WTC11 (cell line): Measurements from ENCODE around the gene RPTOR. TPM values are rescaled to one million over a fixed set of nuclear protein-coding genes. Genes with fewer than 3 reads are reported as not detected.

Experiments
- ATAC-seq: fragments of 200-7000 bp; cut with Tn5 transposase; 2 replicates; pipeline ENCODE4 v1.10.0; 2021; ENCODE audit warnings: mild to moderate bottlenecking, moderate library complexity
- CTCF ChIA-PET: fragments of 300-600 bp; sonication (Branson Sonifier 250); formaldehyde crosslinking; loops from one replicate; lab custom pipeline; 2021; ENCODE audit warnings: antibody characterized with exemption; lab: Charles Lee
- POLR2A ChIA-PET: fragments of 350-600 bp; sonication (Branson Sonifier 250); formaldehyde crosslinking; loops from one replicate; lab custom pipeline; 2021; ENCODE audit warnings: antibody characterized with exemption; lab: Charles Lee
- DNase-seq: peaks from one replicate; pipeline ENCODE4 v3.0.0; 2021; ENCODE audit warnings: low spot score
- H3K27ac Mint-ChIP-seq: 2 replicates; pipeline ENCODE4 v1.8.0; 2021; ENCODE audit warnings: mixed read lengths
- H3K27me3 Mint-ChIP-seq: 2 replicates; pipeline ENCODE4 v1.8.0; 2021; ENCODE audit warnings: low read depth, mild to moderate bottlenecking, moderate library complexity, mixed read lengths
- H3K36me3 Mint-ChIP-seq: 2 replicates; pipeline ENCODE4 v1.8.0; 2021; ENCODE audit warnings: mixed read lengths
- H3K4me1 Mint-ChIP-seq: 2 replicates; pipeline ENCODE4 v1.8.0; 2022; ENCODE audit warnings: mixed read lengths
- H3K4me3 Mint-ChIP-seq: 2 replicates; pipeline ENCODE4 v1.8.0; 2021; ENCODE audit warnings: mild to moderate bottlenecking, moderate library complexity, mixed read lengths
- H3K9me3 Mint-ChIP-seq: 2 replicates; pipeline ENCODE4 v1.8.0; 2021; ENCODE audit warnings: mixed read lengths
- CREM ChIP-seq: sonication (generic); formaldehyde crosslinking; IDR thresholded peaks from 2 replicates; pipeline ENCODE4 v1.8.1; 2022; ENCODE audit warnings: mild to moderate bottlenecking, missing genetic modification reagents, moderate library complexity
- E2F1 ChIP-seq: sonication (generic); formaldehyde crosslinking; IDR thresholded peaks from 2 replicates; pipeline ENCODE4 v1.8.0; 2022; ENCODE audit warnings: mild to moderate bottlenecking, missing genetic modification reagents
- E2F5 ChIP-seq: sonication (generic); formaldehyde crosslinking; IDR thresholded peaks from 2 replicates; pipeline ENCODE4 v1.8.1; 2022; ENCODE audit warnings: mild to moderate bottlenecking, moderate library complexity, missing genetic modification reagents
- ELF4 ChIP-seq: sonication (generic); formaldehyde crosslinking; IDR thresholded peaks from 2 replicates; pipeline ENCODE4 v1.8.1; 2022; ENCODE audit warnings: low read depth, mild to moderate bottlenecking, moderate library complexity, missing genetic modification reagents
- ETV6 ChIP-seq: sonication (generic); formaldehyde crosslinking; IDR thresholded peaks from 2 replicates; pipeline ENCODE4 v1.8.1; 2022; ENCODE audit warnings: mild to moderate bottlenecking, missing genetic modification reagents
- GABPB1 ChIP-seq: sonication (generic); formaldehyde crosslinking; IDR thresholded peaks from 2 replicates; pipeline ENCODE4 v1.8.1; 2023; ENCODE audit warnings: mild to moderate bottlenecking, missing genetic modification reagents
- GTF2I ChIP-seq: fragments of 250-450 bp; sonication (Bioruptor Pico); conservative IDR thresholded peaks from 2 replicates; pipeline ENCODE4 v1.4.0; 2021; ENCODE audit warnings: mild to moderate bottlenecking
- HMGXB4 ChIP-seq: sonication (generic); formaldehyde crosslinking; IDR thresholded peaks from 2 replicates; pipeline ENCODE4 v1.8.1; 2023; ENCODE audit warnings: mild to moderate bottlenecking, moderate library complexity, missing genetic modification reagents
- MYBL2 ChIP-seq: sonication (generic); formaldehyde crosslinking; IDR thresholded peaks from 2 replicates; pipeline ENCODE4 v1.8.1; 2023; ENCODE audit warnings: mild to moderate bottlenecking, moderate library complexity, missing genetic modification reagents
- NR3C1 ChIP-seq: sonication (generic); formaldehyde crosslinking; conservative IDR thresholded peaks from 2 replicates; pipeline ENCODE4 v1.8.1; 2023; ENCODE audit warnings: low read depth, mild to moderate bottlenecking, missing genetic modification reagents
- PRDM15 ChIP-seq: sonication (generic); formaldehyde crosslinking; IDR thresholded peaks from 2 replicates; pipeline ENCODE4 v1.8.0; 2022; ENCODE audit warnings: missing genetic modification reagents
- RELA ChIP-seq: sonication (generic); formaldehyde crosslinking; IDR thresholded peaks from 2 replicates; pipeline ENCODE4 v1.8.1; 2022; ENCODE audit warnings: missing genetic modification reagents, mild to moderate bottlenecking, borderline replicate concordance
- RORB ChIP-seq: fragments of 250-450 bp; sonication (Bioruptor Pico); IDR thresholded peaks from 2 replicates; pipeline ENCODE4 v1.9.0; 2021; ENCODE audit warnings: mild to moderate bottlenecking
- ZNF232 ChIP-seq: sonication (generic); formaldehyde crosslinking; IDR thresholded peaks from 2 replicates; pipeline ENCODE4 v1.8.0; 2022; ENCODE audit warnings: mild to moderate bottlenecking, missing genetic modification reagents
- total RNA-seq: library from RNA; stranded (reverse); gene quantifications from 3 replicates; pipeline ENCODE4 v1.2.3, GENCODE V29; 2021

RPTOR gene
- total RNA-seq, 1 experiment from 2014 or later, result 41.0 TPM

DNA sequence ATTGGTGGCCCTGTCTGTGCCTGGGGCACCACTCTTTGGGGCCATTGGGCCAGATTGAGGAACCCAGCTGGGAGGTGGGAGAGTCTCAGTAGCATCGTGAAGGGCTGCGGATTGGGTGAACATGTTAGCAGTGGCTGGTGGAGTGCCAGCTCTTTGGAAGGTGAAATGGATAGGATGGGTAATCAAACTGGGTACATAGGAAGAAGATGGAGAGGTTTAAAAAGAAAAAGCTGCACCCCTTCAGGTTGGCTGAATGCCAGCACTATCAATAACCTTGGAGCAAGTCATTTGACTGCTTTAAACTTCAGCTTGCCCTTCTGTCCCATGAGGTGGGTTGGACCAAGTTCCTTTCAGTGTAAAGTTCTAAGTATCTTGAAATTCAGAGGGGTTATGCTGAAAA is 95.0 kb downstream of the RPTOR start (continued):
- TF ChIP-seq HMGXB4 (CRISPR knock-in tag), result no peak
- TF ChIP-seq, all 79 proteins: peak for 0

- no peak overlapping the region; the same call in 1 of the 2 replicates for H3K27ac Mint-ChIP-seq
- DNase-seq, result no peak
- TF ChIP-seq ETV6 (CRISPR knock-in tag), result no peak
- TF ChIP-seq RORB, result no peak
- no peak for TF ChIP-seq ELF4 (CRISPR knock-in tag)
- TF ChIP-seq CREM, result no peak
- TF ChIP-seq, all 79 proteins: peak for 0
- H3K36me3 Mint-ChIP-seq, result no peaks in the 10 kb centered on the region
- no peak overlapping the region for H3K4me3 Mint-ChIP-seq
- H3K27me3 Mint-ChIP-seq, result no peaks in the 10 kb centered on the region
- ChIA-PET POLR2A (no interaction called here), CTCF (interaction anchor here (4.9 kb wide), 1 partner anchor 10 kb away, joined by 34 read pairs; no protein-coding TSS in a partner anchor)
- H3K4me1 Mint-ChIP-seq, result peaks cover 15% of the 10 kb centered on the region
- H3K9me3 Mint-ChIP-seq, result no peaks in the 10 kb centered on the region
- no peak for ATAC-seq
Observed at GRCh38 chr17:80640366-80641084, 95.9 kb downstream of the RPTOR start.

- no peaks in the 10 kb centered on the region for H3K27me3 Mint-ChIP-seq
- H3K36me3 Mint-ChIP-seq, result no peaks in the 10 kb centered on the region
- TF ChIP-seq GABPB1 (CRISPR knock-in tag), result no peak
- TF ChIP-seq E2F1 (CRISPR knock-in tag), result no peak
- TF ChIP-seq ZNF232 (CRISPR knock-in tag), result no peak
- TF ChIP-seq PRDM15 (CRISPR knock-in tag), result peak; percentile 83
- TF ChIP-seq GTF2I (CRISPR knock-in tag), result no peak
- TF ChIP-seq, all 79 proteins: peak for 1
- H3K4me1 Mint-ChIP-seq, result peaks cover 27% of the 10 kb centered on the region
- DNase-seq (no peak), ATAC-seq (no peak)
- ChIA-PET POLR2A (no interaction called here), CTCF (no interaction called here)
- H3K4me3 Mint-ChIP-seq, result no peak overlapping the region
- H3K9me3 Mint-ChIP-seq, result no peaks in the 10 kb centered on the region
- H3K27ac Mint-ChIP-seq, result no peak overlapping the region
Observed at GRCh38 chr17:80643326-80644099, 98.9 kb downstream of the RPTOR start.

- ChIA-PET CTCF (no interaction called here), POLR2A (no interaction called here)
- DNase-seq, result no peak
- H3K9me3 Mint-ChIP-seq, result no peaks in the 10 kb centered on the region
- no peak for TF ChIP-seq MYBL2 (CRISPR knock-in tag)
- no peak for TF ChIP-seq E2F5 (CRISPR knock-in tag)
- TF ChIP-seq NR3C1 (CRISPR knock-in tag), result no peak
- no peak for TF ChIP-seq RELA (CRISPR knock-in tag)
- H3K4me1 Mint-ChIP-seq, result peaks cover 28% of the 10 kb centered on the region
- H3K4me3 Mint-ChIP-seq, result no peak overlapping the region
- no peak for ATAC-seq
- no peak overlapping the region for H3K27ac Mint-ChIP-seq
- H3K36me3 Mint-ChIP-seq, result no peaks in the 10 kb centered on the region
- no peaks in the 10 kb centered on the region for H3K27me3 Mint-ChIP-seq
Observed at GRCh38 chr17:80644536-80644935, 99.9 kb downstream of the RPTOR start.
